Esophagus squamous epithelium (tissue), 4 donors: ENCODE results near the gene WDR37.

Source experiments
- CTCF ChIP-seq, 6 experiments: fragments of 450-650 bp in 4 of 6; fragments of 200-600 bp in 2 of 6; sonication (generic) in 2 of 6; IDR thresholded peaks; one replicate each; pipeline ENCODE4 v1.5.1; 2016 to 2019; ENCODE audit warnings: antibody characterized with exemption in 6 of 6, mild to moderate bottlenecking in 4 of 6, moderate library complexity in 4 of 6
- POLR2A ChIP-seq, 4 donors: fragments of 450-650 bp; IDR thresholded peaks; one replicate each; pipeline ENCODE4 v1.6.1; 2017; ENCODE audit warnings: antibody characterized with exemption in 4 of 4, mild to moderate bottlenecking in 4 of 4, moderate library complexity in 3 of 4

DNA sequence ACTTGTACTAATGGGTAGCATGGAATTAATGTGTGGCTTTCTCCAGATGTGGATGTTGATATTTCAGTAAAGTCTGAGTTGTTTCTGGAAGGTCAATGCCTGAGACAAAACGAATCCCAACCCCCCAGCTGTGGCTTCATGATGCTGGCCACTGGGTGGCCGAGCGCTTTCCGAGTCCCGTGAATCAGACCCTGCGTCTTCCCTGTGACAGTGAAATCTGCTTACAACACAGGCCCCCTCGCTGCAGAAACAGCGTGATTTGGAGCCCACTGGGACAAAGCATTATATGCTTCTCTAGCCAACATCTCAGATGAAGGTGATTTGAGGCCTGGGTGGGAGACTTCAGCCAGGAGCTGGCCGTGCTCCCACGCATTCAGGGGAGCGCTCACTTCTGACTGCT is 124.7 kb downstream of the WDR37 start:
- TF ChIP-seq CTCF (IDR thresholded peaks at IDR 0.05): no peak
- no peak for TF ChIP-seq POLR2A (IDR thresholded peaks at IDR 0.05)
